Activated CD8-positive, alpha-beta memory T cell treated with anti-CD3 and anti-CD28 coated beads, Interleukin-2, amount 10 ng/mL, durations not matched to agents 7 days and 5 days (primary cell): ENCODE measurements around the gene XG. TPM values are rescaled to one million over a fixed set of nuclear protein-coding genes. Genes with fewer than 3 reads are reported as not detected.
"Not testable (repeated sequence)": the region's sequence is repeated elsewhere in the genome, so short reads cannot be mapped to it uniquely, and the experiment has no call there.

Experiments
- ATAC-seq: fragments of 150-1000 bp; cut with Tn5 transposase; one replicate; pipeline ENCODE4 v1.10.0; 2021; ENCODE audit warnings: moderate library complexity
- CTCF ChIA-PET: fragments of 350-600 bp; sonication (Branson Sonifier 250); formaldehyde crosslinking; loops from one replicate; lab custom pipeline; 2021; ENCODE audit warnings: antibody characterized with exemption; lab: Charles Lee
- DNase-seq: peaks from one replicate; pipeline ENCODE4 v3.0.0-alpha.2; 2020
- H3K27ac Mint-ChIP-seq: one replicate; pipeline ENCODE4 v1.8.0; 2021; ENCODE audit warnings: mild to moderate bottlenecking, mixed read lengths
- H3K27me3 Mint-ChIP-seq: one replicate; pipeline ENCODE4 v1.8.0; 2021; ENCODE audit warnings: mixed read lengths
- H3K36me3 Mint-ChIP-seq: one replicate; pipeline ENCODE4 v1.8.0; 2021; ENCODE audit warnings: mild to moderate bottlenecking, mixed read lengths
- H3K4me1 Mint-ChIP-seq: one replicate; pipeline ENCODE4 v1.8.0; 2021; ENCODE audit warnings: mixed read lengths
- H3K4me3 Mint-ChIP-seq: one replicate; pipeline ENCODE4 v1.8.0; 2021; ENCODE audit warnings: mild to moderate bottlenecking, moderate library complexity, mixed read lengths
- H3K9me3 Mint-ChIP-seq: one replicate; pipeline ENCODE4 v1.8.0; 2022; ENCODE audit warnings: low read depth, mixed read lengths
- total RNA-seq, 2 experiments: library from RNA; stranded (reverse); gene quantifications; one replicate each; pipeline ENCODE4 v1.2.3, GENCODE V29; 2021

Gene XG
- total RNA-seq, 2 experiments from 2014 or later, result not detected

DNA sequence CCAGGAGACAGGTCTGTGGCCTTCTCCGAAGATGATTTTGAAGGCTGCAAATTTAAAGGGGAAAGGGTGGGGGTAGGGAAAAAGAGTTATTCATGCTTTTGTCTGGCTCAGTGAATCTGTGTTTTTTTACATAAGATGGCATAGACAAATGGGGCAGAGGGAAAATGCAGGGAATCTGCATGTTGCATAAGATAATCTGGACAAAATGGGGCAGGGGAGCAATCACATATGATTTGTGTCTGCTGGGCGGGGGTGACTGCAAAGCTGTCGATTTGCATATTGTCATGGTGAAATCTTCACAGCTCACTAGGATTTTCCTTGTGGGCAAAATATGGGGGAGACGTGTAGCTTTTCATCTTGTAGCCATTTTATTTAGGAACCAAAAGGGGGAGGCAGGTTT lies 47.5 kb downstream of the XG start:
- no peak for ATAC-seq
- CTCF ChIA-PET, result no interaction called here
- Mint-ChIP-seq H3K27ac (no peak overlapping the region), H3K4me3 (no peak overlapping the region), H3K36me3 (no peaks in the 10 kb centered on the region), H3K27me3 (no peaks in the 10 kb centered on the region), H3K9me3 (no peaks in the 10 kb centered on the region), H3K4me1 (no peaks in the 10 kb centered on the region)
- DNase-seq, result no peak

- H3K9me3 Mint-ChIP-seq, ATAC-seq, DNase-seq, H3K27ac Mint-ChIP-seq, H3K4me3 Mint-ChIP-seq, H3K36me3 Mint-ChIP-seq, H3K4me1 Mint-ChIP-seq, H3K27me3 Mint-ChIP-seq, CTCF ChIA-PET: not testable (repeated sequence)
These were observed 48.1 kb downstream of the XG start for GRCh38 chrX:2799980-2800379.

DNA sequence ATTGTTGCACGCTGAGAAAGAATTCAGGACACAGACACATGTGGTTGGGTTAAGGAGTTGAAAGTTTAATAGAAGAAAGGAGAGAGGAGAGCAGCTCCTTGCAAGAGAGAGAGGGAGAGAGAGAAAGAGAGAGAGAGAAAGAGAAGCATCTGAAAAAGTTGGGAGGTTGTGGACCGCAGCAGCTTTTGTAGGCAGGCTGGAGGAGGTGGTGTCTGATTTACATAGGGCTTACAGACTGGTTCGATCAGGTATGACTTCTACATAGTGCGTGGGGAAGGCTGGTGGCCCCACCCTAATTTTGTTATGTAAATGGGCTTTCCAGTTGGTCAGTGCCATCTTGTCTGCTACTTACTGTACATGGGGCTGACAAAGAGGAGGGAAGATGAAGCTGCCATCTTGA lies 49.4 kb downstream of the XG start:
- H3K27me3 Mint-ChIP-seq, result no peaks in the 10 kb centered on the region
- no peak overlapping the region for H3K4me3 Mint-ChIP-seq
- DNase-seq, result no peak
- no peak overlapping the region for H3K27ac Mint-ChIP-seq
- ATAC-seq, result no peak
- no peaks in the 10 kb centered on the region for H3K9me3 Mint-ChIP-seq
- no peaks in the 10 kb centered on the region for H3K36me3 Mint-ChIP-seq
- CTCF ChIA-PET, result no interaction called here
- H3K4me1 Mint-ChIP-seq, result no peaks in the 10 kb centered on the region

- H3K27ac Mint-ChIP-seq, H3K36me3 Mint-ChIP-seq, H3K4me1 Mint-ChIP-seq, H3K9me3 Mint-ChIP-seq, CTCF ChIA-PET, DNase-seq, ATAC-seq, H3K4me3 Mint-ChIP-seq, H3K27me3 Mint-ChIP-seq: not testable (repeated sequence)
These were observed 50.7 kb downstream of the XG start for GRCh38 chrX:2802376-2803090.

- H3K9me3 Mint-ChIP-seq, ATAC-seq, H3K27me3 Mint-ChIP-seq, H3K27ac Mint-ChIP-seq, H3K4me1 Mint-ChIP-seq, CTCF ChIA-PET, H3K36me3 Mint-ChIP-seq, DNase-seq, H3K4me3 Mint-ChIP-seq: not testable (repeated sequence)
These were observed 51.6 kb downstream of the XG start for GRCh38 chrX:2803486-2803885.

- H3K27me3 Mint-ChIP-seq, DNase-seq, ATAC-seq, CTCF ChIA-PET, H3K27ac Mint-ChIP-seq, H3K36me3 Mint-ChIP-seq, H3K4me1 Mint-ChIP-seq, H3K4me3 Mint-ChIP-seq, H3K9me3 Mint-ChIP-seq: not testable (repeated sequence)
These were observed 52.4 kb downstream of the XG start for GRCh38 chrX:2804106-2804843.

- H3K4me1 Mint-ChIP-seq, H3K9me3 Mint-ChIP-seq, H3K27ac Mint-ChIP-seq, DNase-seq, H3K36me3 Mint-ChIP-seq, ATAC-seq, CTCF ChIA-PET, H3K4me3 Mint-ChIP-seq, H3K27me3 Mint-ChIP-seq: not testable (repeated sequence)
These were observed 53.0 kb downstream of the XG start for GRCh38 chrX:2804858-2805257.

DNA sequence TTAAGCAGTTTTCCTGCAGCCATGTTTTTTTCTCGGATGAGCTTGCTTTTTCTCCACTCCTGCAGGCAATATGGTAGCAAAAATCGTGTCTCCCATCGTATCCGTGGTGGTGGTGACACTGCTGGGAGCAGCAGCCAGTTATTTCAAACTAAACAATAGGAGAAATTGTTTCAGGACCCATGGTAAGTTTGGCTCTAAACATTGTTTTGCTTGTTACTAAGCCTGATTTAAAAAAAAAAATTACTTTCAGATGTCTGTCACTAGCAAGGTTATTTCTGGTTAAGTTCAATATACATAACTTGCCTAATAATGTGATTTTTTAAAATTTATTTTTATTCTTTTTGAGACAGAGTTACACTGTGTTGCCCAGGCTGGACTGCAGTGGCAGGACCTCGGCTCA lies 59.4 kb downstream of the XG start:
- Mint-ChIP-seq H3K36me3 (no peaks in the 10 kb centered on the region), H3K27ac (no peak overlapping the region), H3K9me3 (no peaks in the 10 kb centered on the region), H3K4me1 (peaks cover 3% of the 10 kb centered on the region), H3K27me3 (peaks cover 14% of the 10 kb centered on the region), H3K4me3 (no peak overlapping the region)
- ATAC-seq, result no peak
- CTCF ChIA-PET, result no interaction called here
- DNase-seq, result no peak

DNA sequence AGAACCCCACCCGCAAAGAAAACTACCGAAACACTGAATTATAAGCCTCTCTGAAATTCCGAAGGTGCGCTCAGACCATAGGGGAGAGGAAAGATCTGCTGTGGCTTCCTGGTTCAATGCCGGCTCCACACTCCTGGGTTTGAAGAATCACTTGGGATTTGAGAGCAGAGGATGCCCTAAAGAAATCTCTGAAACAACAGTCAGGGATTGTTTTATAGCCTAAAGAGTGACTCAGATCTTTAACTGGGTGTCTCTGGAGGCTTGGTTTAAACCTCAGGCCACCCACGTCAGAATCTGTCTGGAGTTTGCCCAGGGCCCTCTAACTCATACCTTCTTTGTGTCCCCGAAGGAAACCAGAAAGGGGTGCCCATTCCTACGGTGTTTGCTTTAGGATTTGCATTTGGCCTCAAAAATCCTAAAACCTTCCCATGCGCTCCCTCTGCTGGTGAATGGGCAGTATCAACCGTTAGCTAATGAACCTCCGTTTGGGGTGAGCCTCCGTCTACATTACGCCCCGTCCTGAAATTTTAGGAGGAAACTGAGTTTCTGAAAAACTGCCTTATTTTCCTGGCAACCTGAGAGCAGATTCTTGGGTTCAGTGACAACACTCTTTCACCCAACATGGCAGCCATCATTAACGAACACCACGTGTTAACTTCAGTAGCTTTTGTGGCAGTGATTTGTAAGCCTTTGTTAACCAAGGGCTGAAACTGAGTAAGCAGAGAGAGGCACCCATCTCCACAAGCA lies 60.5 kb downstream of the XG start:
- H3K4me1 Mint-ChIP-seq, H3K4me3 Mint-ChIP-seq, H3K36me3 Mint-ChIP-seq, H3K27ac Mint-ChIP-seq, CTCF ChIA-PET, H3K9me3 Mint-ChIP-seq: not testable (repeated sequence)
- ATAC-seq (peak; percentile 65), DNase-seq (peak; percentile 47)
- H3K27me3 Mint-ChIP-seq, result peaks cover 14% of the 10 kb centered on the region

DNA sequence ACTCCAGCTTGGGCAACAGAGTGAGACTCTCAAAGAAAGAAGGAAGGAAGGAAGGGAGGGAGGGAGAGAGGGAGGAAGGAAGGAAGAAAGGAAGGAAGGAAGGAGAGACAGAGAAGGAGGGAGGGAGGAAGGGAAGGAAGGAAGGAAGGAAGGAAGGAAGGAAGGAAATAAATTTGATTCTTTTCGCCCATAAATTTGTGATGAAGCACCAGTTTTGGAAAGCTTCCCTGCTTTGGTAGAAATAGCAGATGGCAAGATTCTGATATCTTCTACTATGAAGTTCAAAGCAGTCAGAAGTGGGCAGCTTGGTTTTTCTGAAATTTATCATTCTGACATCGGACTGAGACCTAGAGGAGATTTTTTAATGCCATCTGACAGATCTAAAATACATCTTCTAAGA lies 65.2 kb downstream of the XG start:
- peaks cover 17% of the 10 kb centered on the region for H3K27me3 Mint-ChIP-seq
- H3K27ac Mint-ChIP-seq, result no peak overlapping the region
- ATAC-seq (no peak), DNase-seq (no peak)
- H3K36me3 Mint-ChIP-seq, result no peaks in the 10 kb centered on the region
- H3K9me3 Mint-ChIP-seq, result no peaks in the 10 kb centered on the region
- CTCF ChIA-PET, result no interaction called here
- H3K4me1 Mint-ChIP-seq, result peaks cover 11% of the 10 kb centered on the region
- no peak overlapping the region for H3K4me3 Mint-ChIP-seq

DNA sequence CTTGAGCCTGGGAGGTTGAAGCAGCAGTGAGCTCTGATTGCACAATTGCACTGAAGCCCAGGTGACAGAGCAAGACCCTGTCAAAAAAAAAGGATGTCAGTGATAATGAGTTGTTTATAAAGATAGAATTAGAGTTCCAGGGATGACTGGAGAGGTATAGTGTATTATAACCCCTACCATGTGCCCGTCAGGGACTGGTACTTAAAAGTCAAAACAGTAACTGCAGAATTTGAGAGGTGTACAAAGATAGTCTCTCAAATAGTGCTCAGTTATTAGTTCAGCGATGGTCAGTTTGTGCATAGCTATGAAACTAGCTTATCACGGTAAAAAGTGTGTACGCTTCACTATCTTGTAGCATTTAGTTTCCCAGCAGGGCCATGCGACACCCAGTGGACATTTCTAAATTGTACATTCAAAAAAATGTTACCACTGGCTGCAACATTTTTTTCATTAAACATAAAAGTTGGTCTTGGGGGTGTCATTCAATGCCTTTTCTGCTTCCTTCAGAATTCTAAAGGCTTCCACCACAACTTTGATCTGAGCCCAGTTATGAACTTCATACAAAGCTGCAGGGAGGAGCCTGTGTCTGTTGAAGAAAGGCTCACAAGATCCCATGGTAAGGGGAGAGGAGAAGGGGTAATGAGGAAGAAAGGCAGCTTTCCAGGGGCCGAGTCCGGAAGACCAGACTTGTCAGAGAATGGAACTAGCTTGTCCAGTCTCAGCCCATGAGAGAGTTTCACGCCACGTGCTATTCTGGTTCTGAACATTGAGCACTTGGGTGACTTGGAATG lies 67.7 kb downstream of the XG start:
- DNase-seq, result no peak
- Mint-ChIP-seq H3K4me3 (no peak overlapping the region), H3K27me3 (peaks cover 8% of the 10 kb centered on the region), H3K36me3 (no peaks in the 10 kb centered on the region), H3K9me3 (no peaks in the 10 kb centered on the region), H3K4me1 (peaks cover 9% of the 10 kb centered on the region), H3K27ac (no peak overlapping the region)
- CTCF ChIA-PET, result no interaction called here
- no peak for ATAC-seq

DNA sequence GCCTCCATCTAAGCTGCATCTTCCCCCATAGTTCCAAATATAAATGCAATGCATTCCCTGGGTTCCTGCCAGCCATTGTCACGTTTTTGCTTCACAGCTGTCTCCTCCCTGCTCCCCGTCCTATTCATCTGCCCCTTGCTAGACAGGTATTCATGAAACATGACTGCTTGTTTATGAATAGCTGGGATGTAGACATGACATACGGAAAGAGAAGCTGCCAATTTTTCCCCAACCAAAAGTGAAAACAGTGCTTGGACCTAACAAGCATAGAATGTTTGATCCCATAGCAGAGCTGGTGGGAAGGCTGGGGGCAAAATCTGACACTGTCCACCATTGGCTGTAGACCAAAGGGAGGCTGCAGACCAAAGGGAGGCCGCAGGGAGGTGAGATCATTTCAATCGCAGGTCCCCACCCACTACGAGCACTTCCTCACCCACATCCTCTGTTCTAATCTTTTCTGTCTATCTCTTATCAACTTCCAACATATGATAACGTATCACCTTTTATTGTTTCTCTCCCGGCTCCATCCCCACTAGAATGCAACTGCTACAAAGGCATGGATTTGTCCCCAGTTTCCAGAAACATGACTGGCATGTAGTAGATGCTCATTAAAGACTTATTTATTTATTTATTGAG lies 68.4 kb downstream of the XG start:
- H3K27me3 Mint-ChIP-seq, result peaks cover 3% of the 10 kb centered on the region
- no peak overlapping the region for H3K27ac Mint-ChIP-seq
- peaks cover 9% of the 10 kb centered on the region for H3K4me1 Mint-ChIP-seq

More for the DNA sequence above, 68.4 kb downstream of the XG start:
- ATAC-seq, result no peak
- H3K9me3 Mint-ChIP-seq, result no peaks in the 10 kb centered on the region
- no peak for DNase-seq
- CTCF ChIA-PET, result no interaction called here
- H3K4me3 Mint-ChIP-seq, result no peak overlapping the region
- no peaks in the 10 kb centered on the region for H3K36me3 Mint-ChIP-seq
